Left lung (tissue), 10 donors: Measurements from ENCODE around the gene COX20. TPM values are rescaled to one million over a fixed set of nuclear protein-coding genes. Genes with fewer than 3 reads are reported as not detected.

Experiments used
- ATAC-seq: fragments of 200-7000 bp; cut with Tn5 transposase; one replicate; pipeline ENCODE4 v1.9.1; 2020; ENCODE audit warnings: moderate library complexity
- DNase-seq, 4 donors: peaks; one replicate each; pipeline ENCODE4 v3.0.0-alpha.2; 2013 to 2020
- H3K27ac ChIP-seq, 2 donors: fragments of 200-600 bp; sonication (generic) in 1 of 2; one replicate each; pipeline versions ENCODE4 v1.5.0 to v1.8.0; 2020 to 2021
- H3K27me3 ChIP-seq, 2 donors: fragments of 200-600 bp; sonication (generic) in 1 of 2; one replicate each; pipeline versions ENCODE4 v1.5.0 to v1.8.0; 2020 to 2021
- H3K36me3 ChIP-seq, 2 donors: fragments of 200-600 bp; sonication (generic) in 1 of 2; one replicate each; pipeline versions ENCODE4 v1.5.0 to v1.8.0; 2020 to 2021
- H3K4me1 ChIP-seq, 2 donors: fragments of 200-600 bp; one replicate each; pipeline ENCODE4 v1.8.0; 2021
- H3K4me3 ChIP-seq, 2 donors: fragments of 200-600 bp; sonication (generic) in 1 of 2; one replicate each; pipeline versions ENCODE4 v1.5.0 to v1.8.0; 2020 to 2021; ENCODE audit warnings: mild to moderate bottlenecking in 1 of 2
- H3K9me3 ChIP-seq, 2 donors: fragments of 200-600 bp; sonication (generic) in 1 of 2; one replicate each; pipeline versions ENCODE4 v1.5.0 to v1.8.0; 2020 to 2021
- intact Hi-C, 2 donors: fragments of 100-400 bp; cut with DNase I; formaldehyde crosslinking; loops; one replicate each; pipeline versions ENCODE4 v1.11.2 to v1.14.2; 2022
- polyA plus RNA-seq, 6 donors: library from polyadenylated mRNA; unstranded; fragments of 120-200 nt; gene quantifications; one replicate each; pipeline ENCODE4 v1.2.1, GENCODE V29; 2013; ENCODE audit not compliant: insufficient read length in 6 of 6
- total RNA-seq, 2 donors: library from RNA; stranded (reverse); fragmentation: NEBNext Ultra II Directional; extraction: Animal tissue kit (Norgen Biotek cat#: 25700); gene quantifications; one replicate each; pipeline ENCODE4 v1.2.1, GENCODE V29; 2021
- TF ChIP-seq, protein P1 (sequence below), 2 donors: fragments of 200-600 bp; sonication (generic) in 1 of 2; IDR thresholded peaks; one replicate each; pipeline versions ENCODE4 v1.5.0 to v1.8.0; 2021; ENCODE audit warnings: antibody characterized with exemption in 2 of 2
- donor health status: DM: no; HTN: yes; CAD: no.
- donor health status: DM: no; HTN: no; CAD: no.

COX20 gene
- total and polyA plus RNA-seq, 8 donors = 27.1 to 125 (median 94.8) TPM

DNA sequence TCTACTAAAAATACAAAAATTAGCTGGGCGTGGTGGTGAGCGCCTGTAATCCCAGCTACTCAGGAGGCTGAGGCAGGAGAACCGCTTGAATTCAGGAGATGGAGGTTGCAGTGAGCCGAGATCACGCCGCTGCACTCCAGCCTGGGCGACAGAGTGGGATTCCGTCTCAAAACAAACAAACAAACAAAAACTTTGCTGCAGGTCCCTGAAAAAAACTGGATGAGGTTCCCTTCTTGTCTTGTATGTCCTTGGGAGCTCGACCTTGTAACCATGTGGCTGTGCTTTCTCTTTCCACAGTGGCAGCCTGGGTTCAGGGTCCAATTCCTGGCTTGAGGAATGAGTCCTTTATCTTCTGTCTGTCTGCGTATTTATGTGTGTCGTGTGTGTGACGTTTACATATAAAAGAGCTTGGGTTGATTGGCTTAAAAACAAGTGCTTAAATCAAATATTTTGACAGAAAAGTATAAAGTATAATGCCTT lies 18.0 kb upstream of the COX20 start:
- DNase-seq (no peak), ATAC-seq (no peak)
- H3K4me3 ChIP-seq = no peak overlapping the region
- no peaks in the 10 kb centered on the region for H3K9me3 ChIP-seq
- no peaks in the 10 kb centered on the region for H3K27me3 ChIP-seq
- intact Hi-C loops = no loop called here
- H3K4me1 ChIP-seq = no peaks in the 10 kb centered on the region
- H3K27ac ChIP-seq = no peak overlapping the region
- TF ChIP-seq, protein P1, sequence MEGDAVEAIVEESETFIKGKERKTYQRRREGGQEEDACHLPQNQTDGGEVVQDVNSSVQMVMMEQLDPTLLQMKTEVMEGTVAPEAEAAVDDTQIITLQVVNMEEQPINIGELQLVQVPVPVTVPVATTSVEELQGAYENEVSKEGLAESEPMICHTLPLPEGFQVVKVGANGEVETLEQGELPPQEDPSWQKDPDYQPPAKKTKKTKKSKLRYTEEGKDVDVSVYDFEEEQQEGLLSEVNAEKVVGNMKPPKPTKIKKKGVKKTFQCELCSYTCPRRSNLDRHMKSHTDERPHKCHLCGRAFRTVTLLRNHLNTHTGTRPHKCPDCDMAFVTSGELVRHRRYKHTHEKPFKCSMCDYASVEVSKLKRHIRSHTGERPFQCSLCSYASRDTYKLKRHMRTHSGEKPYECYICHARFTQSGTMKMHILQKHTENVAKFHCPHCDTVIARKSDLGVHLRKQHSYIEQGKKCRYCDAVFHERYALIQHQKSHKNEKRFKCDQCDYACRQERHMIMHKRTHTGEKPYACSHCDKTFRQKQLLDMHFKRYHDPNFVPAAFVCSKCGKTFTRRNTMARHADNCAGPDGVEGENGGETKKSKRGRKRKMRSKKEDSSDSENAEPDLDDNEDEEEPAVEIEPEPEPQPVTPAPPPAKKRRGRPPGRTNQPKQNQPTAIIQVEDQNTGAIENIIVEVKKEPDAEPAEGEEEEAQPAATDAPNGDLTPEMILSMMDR (IDR thresholded peaks at IDR 0.05) = no peak
- H3K36me3 ChIP-seq = no peaks in the 10 kb centered on the region

DNA sequence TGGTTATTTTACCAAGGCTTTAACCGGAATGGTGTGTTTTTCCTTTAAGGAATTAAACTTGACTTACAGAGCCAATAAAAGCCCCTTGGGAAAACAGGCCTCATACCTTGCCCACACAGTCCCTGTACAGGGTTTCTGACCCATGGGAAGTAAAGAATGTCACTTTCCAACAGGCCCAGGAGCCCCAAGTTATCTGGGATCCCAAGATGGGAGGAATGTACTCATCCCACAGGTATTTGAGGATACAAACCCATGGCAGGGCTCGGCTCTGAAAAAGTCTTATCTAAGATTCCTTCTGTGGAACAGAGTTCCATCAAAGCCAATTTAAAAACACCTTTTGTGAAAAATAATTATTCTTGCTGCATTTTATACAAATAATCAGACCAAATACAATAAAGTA lies 15.3 kb upstream of the COX20 start:
- intact Hi-C loops = no loop called here
- H3K9me3 ChIP-seq = no peaks in the 10 kb centered on the region
- DNase-seq (no peak), ATAC-seq (no peak)
- H3K27me3 ChIP-seq = no peaks in the 10 kb centered on the region
- no peaks in the 10 kb centered on the region for H3K4me1 ChIP-seq
- TF ChIP-seq, protein P1 (IDR thresholded peaks at IDR 0.05) = no peak
- H3K36me3 ChIP-seq = no peaks in the 10 kb centered on the region
- H3K27ac ChIP-seq = no peak overlapping the region
- H3K4me3 ChIP-seq = no peak overlapping the region

DNA sequence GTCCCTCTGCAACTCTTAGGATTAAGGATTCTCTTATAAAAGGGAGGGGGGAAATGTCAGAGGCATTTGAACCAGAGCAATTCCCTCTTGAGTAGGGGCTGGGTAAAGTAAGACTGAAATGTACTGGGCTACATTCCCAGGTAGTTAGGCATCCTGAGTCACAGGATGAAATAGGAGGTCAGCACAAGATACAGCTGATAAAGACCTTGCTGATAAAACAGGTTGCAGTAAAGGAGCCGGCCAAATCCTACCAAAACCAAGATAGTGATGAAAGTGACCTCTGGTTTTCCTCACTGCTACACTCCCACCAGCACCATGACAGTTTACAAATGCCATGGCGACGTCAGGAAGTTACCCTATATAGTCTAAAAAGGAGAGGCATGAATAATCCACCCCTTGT lies 14.3 kb upstream of the COX20 start:
- intact Hi-C loops = no loop called here
- DNase-seq (no peak), ATAC-seq (no peak)
- Histone ChIP-seq H3K27ac (no peak overlapping the region), H3K4me1 (no peaks in the 10 kb centered on the region), H3K36me3 (no peaks in the 10 kb centered on the region), H3K4me3 (no peak overlapping the region), H3K27me3 (no peaks in the 10 kb centered on the region), H3K9me3 (no peaks in the 10 kb centered on the region)
- TF ChIP-seq, protein P1 (IDR thresholded peaks at IDR 0.05) = no peak

DNA sequence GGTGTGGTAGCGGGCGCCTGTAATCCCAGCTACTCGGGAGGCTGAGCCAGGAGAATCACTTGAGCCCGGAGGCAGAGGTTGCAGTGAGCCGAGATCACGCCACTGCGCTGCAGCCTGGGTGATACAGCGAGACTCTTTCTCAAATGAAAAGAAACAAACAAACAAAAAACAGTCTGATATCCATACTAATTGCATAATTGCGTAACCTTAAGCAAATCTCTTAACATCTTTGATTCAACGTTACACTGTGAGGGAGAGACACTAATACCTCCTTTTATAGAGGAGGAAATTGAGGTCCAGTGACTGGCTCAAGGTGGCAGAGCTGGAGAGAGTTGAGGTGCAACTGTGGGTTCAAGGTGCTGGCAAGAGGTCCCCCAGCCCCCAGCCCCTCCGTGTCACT lies 12.6 kb upstream of the COX20 start:
- Histone ChIP-seq H3K9me3 (no peaks in the 10 kb centered on the region), H3K27ac (no peak overlapping the region), H3K27me3 (no peaks in the 10 kb centered on the region), H3K36me3 (no peaks in the 10 kb centered on the region), H3K4me1 (no peaks in the 10 kb centered on the region), H3K4me3 (no peak overlapping the region)
- intact Hi-C loops = no loop called here
- TF ChIP-seq, protein P1 (IDR thresholded peaks at IDR 0.05) = no peak
- DNase-seq = no peak
- ATAC-seq = no peak

DNA sequence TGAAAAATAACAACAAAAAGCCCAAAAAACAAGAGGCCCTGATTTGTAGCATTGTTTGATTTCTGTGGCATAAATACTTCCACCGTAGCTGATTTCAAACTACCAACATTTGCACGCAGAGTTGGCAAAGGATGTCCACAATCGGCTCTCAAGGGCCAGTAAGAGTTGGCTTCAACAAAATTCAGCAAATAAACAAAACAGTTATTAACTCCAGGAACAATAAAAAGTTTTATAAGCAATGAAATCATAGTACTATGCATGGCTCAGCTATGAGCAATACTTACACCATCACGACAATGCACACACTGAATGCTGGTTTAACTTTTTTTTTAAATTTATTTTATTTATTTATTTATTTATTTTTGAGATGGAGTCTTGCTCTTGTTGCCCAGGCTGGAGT lies 8.7 kb upstream of the COX20 start:
- Histone ChIP-seq H3K27ac (no peak overlapping the region), H3K9me3 (no peaks in the 10 kb centered on the region), H3K27me3 (no peaks in the 10 kb centered on the region), H3K4me3 (no peak overlapping the region), H3K4me1 (no peaks in the 10 kb centered on the region), H3K36me3 (no peaks in the 10 kb centered on the region)
- TF ChIP-seq, protein P1 (IDR thresholded peaks at IDR 0.05) = no peak
- DNase-seq = no peak
- no peak for ATAC-seq
- intact Hi-C loops = no loop called here
